Measurements from ENCODE around the gene WRNIP1.

Gene WRNIP1

DNA sequence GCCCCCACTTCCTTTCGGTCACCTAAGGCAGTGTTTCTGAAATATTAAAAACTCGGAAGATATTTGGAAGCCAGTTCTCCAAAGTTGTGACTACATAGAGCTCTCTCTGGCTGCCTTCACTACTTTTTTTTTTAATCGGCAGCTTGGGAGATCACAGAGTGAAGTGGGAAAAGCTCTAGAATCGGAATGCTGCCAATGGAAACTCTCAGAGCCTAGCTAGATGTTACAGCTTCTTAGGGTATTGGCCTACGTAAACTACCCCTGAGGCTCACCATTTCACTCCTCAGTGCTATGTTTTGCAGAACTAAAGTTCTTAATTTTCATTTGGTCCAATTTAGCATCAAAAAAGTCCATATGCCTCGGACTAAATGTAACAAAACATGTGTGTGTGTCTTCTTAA is 61.9 kb downstream of the WRNIP1 start:
- ATAC-seq, result no peak
- no peak for TF ChIP-seq ISL1 (CRISPR knock-in tag; IDR thresholded peaks at IDR 0.05)
- TF ChIP-seq, protein P1, sequence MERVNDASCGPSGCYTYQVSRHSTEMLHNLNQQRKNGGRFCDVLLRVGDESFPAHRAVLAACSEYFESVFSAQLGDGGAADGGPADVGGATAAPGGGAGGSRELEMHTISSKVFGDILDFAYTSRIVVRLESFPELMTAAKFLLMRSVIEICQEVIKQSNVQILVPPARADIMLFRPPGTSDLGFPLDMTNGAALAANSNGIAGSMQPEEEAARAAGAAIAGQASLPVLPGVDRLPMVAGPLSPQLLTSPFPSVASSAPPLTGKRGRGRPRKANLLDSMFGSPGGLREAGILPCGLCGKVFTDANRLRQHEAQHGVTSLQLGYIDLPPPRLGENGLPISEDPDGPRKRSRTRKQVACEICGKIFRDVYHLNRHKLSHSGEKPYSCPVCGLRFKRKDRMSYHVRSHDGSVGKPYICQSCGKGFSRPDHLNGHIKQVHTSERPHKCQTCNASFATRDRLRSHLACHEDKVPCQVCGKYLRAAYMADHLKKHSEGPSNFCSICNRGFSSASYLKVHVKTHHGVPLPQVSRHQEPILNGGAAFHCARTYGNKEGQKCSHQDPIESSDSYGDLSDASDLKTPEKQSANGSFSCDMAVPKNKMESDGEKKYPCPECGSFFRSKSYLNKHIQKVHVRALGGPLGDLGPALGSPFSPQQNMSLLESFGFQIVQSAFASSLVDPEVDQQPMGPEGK (CRISPR knock-in tag; IDR thresholded peaks at IDR 0.05; ENCODE audit: borderline replicate concordance), result no peak
- TF ChIP-seq, protein P2, sequence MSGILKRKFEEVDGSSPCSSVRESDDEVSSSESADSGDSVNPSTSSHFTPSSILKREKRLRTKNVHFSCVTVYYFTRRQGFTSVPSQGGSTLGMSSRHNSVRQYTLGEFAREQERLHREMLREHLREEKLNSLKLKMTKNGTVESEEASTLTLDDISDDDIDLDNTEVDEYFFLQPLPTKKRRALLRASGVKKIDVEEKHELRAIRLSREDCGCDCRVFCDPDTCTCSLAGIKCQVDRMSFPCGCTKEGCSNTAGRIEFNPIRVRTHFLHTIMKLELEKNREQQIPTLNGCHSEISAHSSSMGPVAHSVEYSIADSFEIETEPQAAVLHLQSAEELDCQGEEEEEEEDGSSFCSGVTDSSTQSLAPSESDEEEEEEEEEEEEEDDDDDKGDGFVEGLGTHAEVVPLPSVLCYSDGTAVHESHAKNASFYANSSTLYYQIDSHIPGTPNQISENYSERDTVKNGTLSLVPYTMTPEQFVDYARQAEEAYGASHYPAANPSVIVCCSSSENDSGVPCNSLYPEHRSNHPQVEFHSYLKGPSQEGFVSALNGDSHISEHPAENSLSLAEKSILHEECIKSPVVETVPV (CRISPR knock-in tag; IDR thresholded peaks at IDR 0.05), result no peak
- TF ChIP-seq GLIS3 (CRISPR knock-in tag; IDR thresholded peaks at IDR 0.05), result no peak
- no peak for TF ChIP-seq TCF4 (CRISPR knock-in tag; IDR thresholded peaks at IDR 0.05; ENCODE audit: borderline replicate concordance)
- TF ChIP-seq ZNF565 (CRISPR knock-in tag; conservative IDR thresholded peaks at IDR 0.05; ENCODE audit: low read depth), result no peak
- no peak for TF ChIP-seq SNAI2 (CRISPR knock-in tag; IDR thresholded peaks at IDR 0.05)
- no peak for TF ChIP-seq OSR1 (CRISPR knock-in tag; IDR thresholded peaks at IDR 0.05)
- no peak for TF ChIP-seq TOX (CRISPR knock-in tag; IDR thresholded peaks at IDR 0.05; ENCODE audit: borderline replicate concordance)
- TF ChIP-seq ZNF8 (CRISPR knock-in tag; IDR thresholded peaks at IDR 0.05), result no peak
- TF ChIP-seq ZFP3 (CRISPR knock-in tag; IDR thresholded peaks at IDR 0.05), result no peak
- TF ChIP-seq ESRRG (CRISPR knock-in tag; IDR thresholded peaks at IDR 0.05), result no peak
- TF ChIP-seq PPARA (CRISPR knock-in tag; IDR thresholded peaks at IDR 0.05; ENCODE audit: borderline replicate concordance), result no peak
- TF ChIP-seq, protein P3, sequence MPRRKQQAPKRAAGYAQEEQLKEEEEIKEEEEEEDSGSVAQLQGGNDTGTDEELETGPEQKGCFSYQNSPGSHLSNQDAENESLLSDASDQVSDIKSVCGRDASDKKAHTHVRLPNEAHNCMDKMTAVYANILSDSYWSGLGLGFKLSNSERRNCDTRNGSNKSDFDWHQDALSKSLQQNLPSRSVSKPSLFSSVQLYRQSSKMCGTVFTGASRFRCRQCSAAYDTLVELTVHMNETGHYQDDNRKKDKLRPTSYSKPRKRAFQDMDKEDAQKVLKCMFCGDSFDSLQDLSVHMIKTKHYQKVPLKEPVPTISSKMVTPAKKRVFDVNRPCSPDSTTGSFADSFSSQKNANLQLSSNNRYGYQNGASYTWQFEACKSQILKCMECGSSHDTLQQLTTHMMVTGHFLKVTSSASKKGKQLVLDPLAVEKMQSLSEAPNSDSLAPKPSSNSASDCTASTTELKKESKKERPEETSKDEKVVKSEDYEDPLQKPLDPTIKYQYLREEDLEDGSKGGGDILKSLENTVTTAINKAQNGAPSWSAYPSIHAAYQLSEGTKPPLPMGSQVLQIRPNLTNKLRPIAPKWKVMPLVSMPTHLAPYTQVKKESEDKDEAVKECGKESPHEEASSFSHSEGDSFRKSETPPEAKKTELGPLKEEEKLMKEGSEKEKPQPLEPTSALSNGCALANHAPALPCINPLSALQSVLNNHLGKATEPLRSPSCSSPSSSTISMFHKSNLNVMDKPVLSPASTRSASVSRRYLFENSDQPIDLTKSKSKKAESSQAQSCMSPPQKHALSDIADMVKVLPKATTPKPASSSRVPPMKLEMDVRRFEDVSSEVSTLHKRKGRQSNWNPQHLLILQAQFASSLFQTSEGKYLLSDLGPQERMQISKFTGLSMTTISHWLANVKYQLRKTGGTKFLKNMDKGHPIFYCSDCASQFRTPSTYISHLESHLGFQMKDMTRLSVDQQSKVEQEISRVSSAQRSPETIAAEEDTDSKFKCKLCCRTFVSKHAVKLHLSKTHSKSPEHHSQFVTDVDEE (CRISPR knock-in tag; IDR thresholded peaks at IDR 0.05), result no peak
- TF ChIP-seq BACH2 (CRISPR knock-in tag; IDR thresholded peaks at IDR 0.05; ENCODE audit: borderline replicate concordance), result no peak
- no peak for TF ChIP-seq ZFP30 (CRISPR knock-in tag; IDR thresholded peaks at IDR 0.05)

DNA sequence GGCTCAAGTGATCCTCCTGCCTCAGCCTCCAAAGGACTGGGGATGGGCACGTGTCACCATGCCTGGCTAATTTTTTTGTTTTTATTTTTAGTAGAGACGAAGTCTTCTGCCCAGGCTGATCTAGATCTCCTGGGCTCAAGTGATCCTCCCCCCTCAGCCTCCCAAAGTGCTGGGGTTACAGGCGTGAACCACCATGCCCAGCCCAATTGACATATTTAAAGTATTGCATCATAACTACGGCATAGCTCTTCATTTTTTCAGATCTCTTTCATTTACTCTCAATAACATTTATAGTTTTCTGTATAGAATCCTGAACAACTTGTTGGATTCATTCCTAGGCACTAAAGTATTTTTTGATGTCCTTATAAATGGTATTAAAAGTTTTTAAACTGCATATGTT is 63.4 kb downstream of the WRNIP1 start:
- TF ChIP-seq, protein P3 (CRISPR knock-in tag; IDR thresholded peaks at IDR 0.05), result no peak
- TF ChIP-seq, protein P4, sequence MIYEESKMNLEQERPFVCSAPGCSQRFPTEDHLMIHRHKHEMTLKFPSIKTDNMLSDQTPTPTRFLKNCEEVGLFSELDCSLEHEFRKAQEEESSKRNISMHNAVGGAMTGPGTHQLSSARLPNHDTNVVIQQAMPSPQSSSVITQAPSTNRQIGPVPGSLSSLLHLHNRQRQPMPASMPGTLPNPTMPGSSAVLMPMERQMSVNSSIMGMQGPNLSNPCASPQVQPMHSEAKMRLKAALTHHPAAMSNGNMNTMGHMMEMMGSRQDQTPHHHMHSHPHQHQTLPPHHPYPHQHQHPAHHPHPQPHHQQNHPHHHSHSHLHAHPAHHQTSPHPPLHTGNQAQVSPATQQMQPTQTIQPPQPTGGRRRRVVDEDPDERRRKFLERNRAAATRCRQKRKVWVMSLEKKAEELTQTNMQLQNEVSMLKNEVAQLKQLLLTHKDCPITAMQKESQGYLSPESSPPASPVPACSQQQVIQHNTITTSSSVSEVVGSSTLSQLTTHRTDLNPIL (CRISPR knock-in tag; IDR thresholded peaks at IDR 0.05; ENCODE audit: low read depth), result no peak
- TF ChIP-seq GLIS3 (CRISPR knock-in tag; IDR thresholded peaks at IDR 0.05), result no peak
- no peak for TF ChIP-seq ZNF565 (CRISPR knock-in tag; conservative IDR thresholded peaks at IDR 0.05; ENCODE audit: low read depth)
- TF ChIP-seq ZNF70 (CRISPR knock-in tag; IDR thresholded peaks at IDR 0.05), result no peak
- TF ChIP-seq ZFP30 (CRISPR knock-in tag; IDR thresholded peaks at IDR 0.05), result no peak
- TF ChIP-seq, protein P1 (CRISPR knock-in tag; IDR thresholded peaks at IDR 0.05; ENCODE audit: borderline replicate concordance), result no peak
- TF ChIP-seq SNAI2 (CRISPR knock-in tag; IDR thresholded peaks at IDR 0.05), result no peak
- TF ChIP-seq, protein P5, sequence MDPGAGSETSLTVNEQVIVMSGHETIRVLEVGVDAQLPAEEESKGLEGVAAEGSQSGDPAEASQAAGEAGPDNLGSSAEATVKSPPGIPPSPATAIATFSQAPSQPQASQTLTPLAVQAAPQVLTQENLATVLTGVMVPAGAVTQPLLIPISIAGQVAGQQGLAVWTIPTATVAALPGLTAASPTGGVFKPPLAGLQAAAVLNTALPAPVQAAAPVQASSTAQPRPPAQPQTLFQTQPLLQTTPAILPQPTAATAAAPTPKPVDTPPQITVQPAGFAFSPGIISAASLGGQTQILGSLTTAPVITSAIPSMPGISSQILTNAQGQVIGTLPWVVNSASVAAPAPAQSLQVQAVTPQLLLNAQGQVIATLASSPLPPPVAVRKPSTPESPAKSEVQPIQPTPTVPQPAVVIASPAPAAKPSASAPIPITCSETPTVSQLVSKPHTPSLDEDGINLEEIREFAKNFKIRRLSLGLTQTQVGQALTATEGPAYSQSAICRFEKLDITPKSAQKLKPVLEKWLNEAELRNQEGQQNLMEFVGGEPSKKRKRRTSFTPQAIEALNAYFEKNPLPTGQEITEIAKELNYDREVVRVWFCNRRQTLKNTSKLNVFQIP (CRISPR knock-in tag; IDR thresholded peaks at IDR 0.05; ENCODE audit: borderline replicate concordance, low read depth), result no peak
- no peak for TF ChIP-seq BACH2 (CRISPR knock-in tag; IDR thresholded peaks at IDR 0.05; ENCODE audit: borderline replicate concordance)
- no peak for TF ChIP-seq CSDC2 (CRISPR knock-in tag; IDR thresholded peaks at IDR 0.05)
- no peak for TF ChIP-seq RARB (CRISPR knock-in tag; IDR thresholded peaks at IDR 0.05)
- TF ChIP-seq ZNF8 (CRISPR knock-in tag; IDR thresholded peaks at IDR 0.05), result no peak
- TF ChIP-seq ISL1 (CRISPR knock-in tag; IDR thresholded peaks at IDR 0.05), result no peak
- no peak for TF ChIP-seq PPARA (CRISPR knock-in tag; IDR thresholded peaks at IDR 0.05; ENCODE audit: borderline replicate concordance)
- no peak for ATAC-seq
